Measurements from ENCODE around the gene ZNF334.

- TF ChIP-seq CTCF (IDR thresholded peaks at IDR 0.05) (no peak), ZFX (IDR thresholded peaks at IDR 0.05; ENCODE audit: borderline replicate concordance) (no peak)
These were observed 35.3 kb upstream of the ZNF334 start for GRCh38 chr20:46548688-46549087.

Measured in 22Rv1 (cell line).